ENCODE results near the gene ZNF506.
"Not testable (repeated sequence)": the region's sequence is repeated elsewhere in the genome, so short reads cannot be mapped to it uniquely, and the experiment has no call there.

ZNF506 gene

GRCh38 chr19:19743921-19744320 lies 77.6 kb downstream of the ZNF506 start:
- not testable (repeated sequence) for DNase-seq

GRCh38 chr19:19743176-19743575 lies 78.4 kb downstream of the ZNF506 start:
- no peak for DNase-seq

- DNase-seq: no peak
These were observed 78.8 kb downstream of the ZNF506 start for GRCh38 chr19:19742773-19743172.

Measured in NCI-H2171 (cell line).